Daoy (cell line): ENCODE results near the gene SH3PXD2B. TPM values are rescaled to one million over a fixed set of nuclear protein-coding genes. Genes with fewer than 3 reads are reported as not detected.
"Not testable (repeated sequence)": the region's sequence is repeated elsewhere in the genome, so short reads cannot be mapped to it uniquely, and the experiment has no call there.

Experiments
- DNase-seq: peaks from one replicate; pipeline ENCODE4 v3.0.0-alpha.2; 2015; ENCODE audit warnings: low read depth
- total RNA-seq: library from RNA; depleted of rRNA; stranded (reverse); fragments of >200 nt; shearing (Covaris generic); gene quantifications from 2 replicates; pipeline ENCODE4 v1.2.3, GENCODE V29; 2014

SH3PXD2B gene
- total RNA-seq, 1 experiment from 2014 or later = 10.9 TPM

DNA sequence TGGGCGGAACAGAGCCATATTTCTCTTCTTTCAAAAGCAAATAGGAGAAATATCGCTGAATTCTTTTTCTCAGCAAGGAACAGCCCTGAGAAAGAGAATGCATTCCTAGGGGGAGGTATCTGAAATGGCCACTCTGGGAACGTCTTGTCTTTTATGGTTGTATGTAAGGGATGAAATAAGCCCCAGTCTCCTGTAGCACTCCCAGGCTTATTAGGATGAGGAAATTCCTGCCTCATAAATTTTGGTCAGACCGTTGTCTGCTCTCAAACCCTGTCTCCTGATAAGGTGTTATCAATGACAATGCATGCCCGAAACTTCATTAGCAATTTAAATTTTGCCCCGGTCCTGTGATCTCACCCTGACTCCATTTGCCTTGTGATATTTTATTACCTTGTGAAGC lies 52.3 kb downstream of the SH3PXD2B start:
- not testable (repeated sequence) for DNase-seq

- no peak for DNase-seq
These were observed 54.5 kb downstream of the SH3PXD2B start for GRCh38 chr5:172399826-172400225.

DNA sequence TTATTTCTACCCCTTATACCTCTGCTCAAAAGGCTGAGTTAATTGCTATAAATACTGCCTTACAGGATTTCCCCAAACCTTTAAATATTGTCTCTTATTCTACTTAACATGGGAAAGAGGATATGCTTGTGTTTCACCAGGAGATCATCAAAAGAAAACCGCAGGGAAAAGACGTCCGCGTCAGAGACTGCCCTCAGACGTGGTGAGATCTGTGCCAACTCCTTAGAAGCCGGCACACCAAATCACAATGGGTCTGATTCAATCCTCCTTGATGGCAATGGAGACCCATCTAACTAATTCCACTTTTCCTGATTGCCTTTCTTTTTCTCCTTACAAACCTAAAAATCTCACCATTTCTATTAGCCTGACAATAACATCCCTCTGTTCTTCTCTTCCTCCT lies 55.0 kb downstream of the SH3PXD2B start:
- DNase-seq = no peak

DNA sequence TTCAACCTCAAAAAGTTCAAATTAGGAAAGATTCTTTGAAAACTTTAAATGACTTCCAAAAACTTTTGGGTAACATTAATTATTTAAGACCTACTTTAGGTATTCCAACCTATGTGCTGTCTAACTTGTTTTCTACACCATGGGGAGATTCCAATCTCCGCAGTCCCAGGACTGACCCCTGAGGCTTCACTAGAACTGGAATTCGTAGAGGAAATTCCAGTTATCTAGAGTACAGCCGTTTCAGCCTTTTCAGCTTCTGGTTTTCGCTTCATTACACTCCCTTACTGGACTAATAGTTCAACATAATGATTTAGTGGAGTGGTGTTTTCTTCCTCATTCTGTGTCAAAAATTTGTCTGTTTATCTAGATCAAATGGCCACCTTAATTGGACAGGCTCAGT lies 55.7 kb downstream of the SH3PXD2B start:
- DNase-seq = not testable (repeated sequence)

DNA sequence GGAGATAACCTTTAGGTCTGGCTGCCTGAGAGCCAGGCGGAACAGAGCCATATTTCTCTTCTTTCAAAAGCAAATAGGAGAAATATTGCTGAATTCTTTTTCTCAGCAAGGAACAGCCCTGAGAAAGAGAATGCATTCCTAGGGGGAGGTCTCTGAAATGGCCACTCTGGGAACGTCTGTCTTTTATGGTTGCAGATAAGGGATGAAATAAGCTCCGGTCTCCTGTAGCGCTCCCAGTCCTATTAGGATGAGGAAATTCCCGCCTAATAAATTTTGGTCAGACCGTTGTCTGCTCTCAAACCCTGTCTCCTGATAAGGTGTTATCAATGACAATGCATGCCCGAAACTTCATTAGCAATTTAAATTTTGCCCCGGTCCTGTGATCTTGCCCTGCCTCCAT lies 57.3 kb downstream of the SH3PXD2B start:
- not testable (repeated sequence) for DNase-seq

GRCh38 chr5:172396220-172396619 lies 58.1 kb downstream of the SH3PXD2B start:
- no peak for DNase-seq

- DNase-seq = no peak
These were observed 58.8 kb downstream of the SH3PXD2B start for GRCh38 chr5:172395483-172395882.

- DNase-seq = no peak
These were observed 64.7 kb downstream of the SH3PXD2B start for GRCh38 chr5:172389578-172390112.

DNA sequence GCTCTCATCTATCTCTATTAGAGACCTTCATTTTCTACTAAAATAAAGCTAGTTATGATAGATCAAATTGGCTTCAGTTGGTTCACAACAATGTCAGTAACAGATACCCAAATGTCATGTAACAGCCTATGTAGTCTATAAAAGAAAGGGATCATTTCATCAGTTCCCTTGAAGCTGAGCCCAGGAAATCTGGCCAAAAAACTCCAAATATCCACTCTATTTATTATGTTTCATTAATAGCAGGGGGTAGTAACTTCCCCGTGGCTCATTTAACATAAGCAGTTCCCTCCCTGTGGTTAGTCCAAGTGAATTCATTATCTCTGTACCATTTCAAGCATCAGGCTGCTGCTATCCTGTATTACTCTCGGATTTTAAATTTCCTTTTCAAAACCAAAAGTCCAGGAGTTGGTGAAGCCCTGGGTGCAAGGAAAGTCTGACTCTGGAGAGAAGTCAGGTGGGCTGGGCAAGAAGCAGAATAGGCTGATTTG lies 66.0 kb downstream of the SH3PXD2B start:
- DNase-seq = no peak

DNA sequence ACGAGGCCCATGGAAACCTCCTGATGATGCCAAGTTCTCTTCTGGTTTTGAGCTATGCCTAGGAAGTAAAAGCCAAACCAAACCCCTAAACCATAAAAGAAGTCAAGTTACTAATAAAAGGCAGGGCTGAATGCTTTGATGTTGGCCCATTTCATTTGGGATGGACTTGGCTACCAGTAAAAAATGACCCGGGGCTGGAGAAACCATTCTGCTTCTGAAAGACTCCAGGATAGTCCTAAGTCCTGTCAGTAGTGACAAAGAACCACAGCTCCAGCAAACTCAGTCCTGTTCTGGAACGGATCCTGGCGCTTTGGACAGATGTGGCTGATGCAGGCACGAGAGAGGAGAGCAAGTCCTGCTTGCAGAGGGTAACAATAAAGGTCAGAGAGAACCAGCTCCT lies 68.6 kb downstream of the SH3PXD2B start:
- no peak for DNase-seq

DNA sequence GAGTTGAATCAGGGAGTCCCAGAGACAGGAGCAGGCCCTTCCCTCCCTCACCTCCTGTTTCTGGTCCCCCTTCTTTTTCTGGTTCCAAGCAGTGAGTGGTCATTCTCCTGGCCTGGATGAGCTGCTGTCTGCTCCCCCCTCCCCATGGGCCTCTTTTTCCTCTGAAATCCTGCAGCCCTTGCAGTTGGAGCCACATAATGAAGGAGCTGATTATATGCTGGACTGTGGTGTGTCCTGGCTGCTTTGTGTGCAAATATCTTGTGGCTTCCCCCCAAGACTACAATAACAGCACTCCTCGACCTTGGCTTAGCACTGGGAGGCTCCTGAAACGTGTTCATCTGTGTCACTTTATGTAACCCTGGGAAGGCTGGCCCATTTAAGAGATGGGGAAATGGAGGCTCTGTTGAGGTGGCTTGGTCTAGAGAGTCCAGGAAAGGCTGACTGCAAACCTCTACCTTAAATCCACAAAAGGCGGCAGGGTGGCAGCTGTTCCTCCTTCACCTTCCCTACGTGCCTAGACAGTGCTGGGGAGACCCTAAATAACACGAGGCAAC lies 69.2 kb downstream of the SH3PXD2B start:
- DNase-seq = no peak

DNA sequence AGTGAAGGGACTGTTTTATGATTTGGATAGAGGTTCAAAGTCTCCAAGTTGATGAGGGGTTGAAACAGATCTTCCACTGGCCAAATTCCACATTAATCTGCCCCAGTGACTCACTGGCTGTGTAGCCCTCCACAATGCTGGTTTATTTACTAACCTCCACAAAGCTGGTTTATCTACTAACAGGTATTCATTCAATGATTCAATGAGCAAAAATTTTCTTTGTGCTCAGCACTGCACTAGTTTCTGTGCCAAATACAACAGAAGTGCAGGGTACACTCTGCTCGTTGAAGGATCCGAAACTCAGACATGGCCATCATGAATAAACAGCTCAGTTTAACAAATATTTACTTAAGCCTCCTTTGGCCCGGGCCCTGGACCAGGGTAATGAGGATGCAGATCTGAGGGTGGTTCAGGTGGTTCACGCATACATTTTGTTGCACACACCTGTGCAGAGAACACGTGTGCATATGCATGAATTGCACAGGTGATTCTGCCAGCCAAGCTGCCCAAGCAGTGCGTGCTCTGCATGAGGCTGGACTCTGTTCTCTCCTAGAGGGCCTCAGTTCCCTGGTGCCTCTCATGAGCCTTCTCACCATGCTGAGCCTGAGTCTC lies 71.0 kb downstream of the SH3PXD2B start:
- DNase-seq = peak; percentile 55

DNA sequence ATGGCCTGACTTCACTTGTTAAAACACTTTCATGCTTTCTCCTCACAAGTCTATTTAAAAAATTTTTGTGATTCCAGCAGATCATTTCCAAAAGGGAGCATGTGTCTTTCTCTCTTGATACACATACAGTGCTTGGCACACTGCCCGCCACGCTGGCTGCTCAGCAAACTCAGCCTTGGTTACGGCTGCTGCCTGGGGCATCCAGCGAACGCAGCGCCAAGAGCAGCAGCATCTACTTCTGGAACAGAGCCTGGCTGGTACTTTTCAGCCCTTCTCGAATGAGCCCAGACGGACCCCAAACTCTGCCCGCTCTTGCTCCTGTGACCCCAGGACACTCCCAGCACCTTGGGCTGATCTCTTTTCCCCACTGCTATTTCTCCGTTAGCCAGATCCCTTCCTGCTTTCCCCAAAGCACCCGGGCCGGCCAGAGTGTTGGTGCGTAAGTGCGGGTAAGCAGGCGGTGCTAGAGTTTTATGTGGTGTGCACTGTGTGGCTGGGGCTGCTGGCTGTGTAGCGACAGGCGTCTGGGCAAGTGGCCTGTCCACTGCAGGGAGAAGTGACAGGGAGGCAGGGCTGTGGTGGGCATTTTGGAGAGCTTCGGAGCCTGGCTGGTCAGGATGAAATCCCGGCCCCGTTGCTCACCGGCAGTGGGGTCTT lies 73.2 kb downstream of the SH3PXD2B start:
- DNase-seq = no peak

DNA sequence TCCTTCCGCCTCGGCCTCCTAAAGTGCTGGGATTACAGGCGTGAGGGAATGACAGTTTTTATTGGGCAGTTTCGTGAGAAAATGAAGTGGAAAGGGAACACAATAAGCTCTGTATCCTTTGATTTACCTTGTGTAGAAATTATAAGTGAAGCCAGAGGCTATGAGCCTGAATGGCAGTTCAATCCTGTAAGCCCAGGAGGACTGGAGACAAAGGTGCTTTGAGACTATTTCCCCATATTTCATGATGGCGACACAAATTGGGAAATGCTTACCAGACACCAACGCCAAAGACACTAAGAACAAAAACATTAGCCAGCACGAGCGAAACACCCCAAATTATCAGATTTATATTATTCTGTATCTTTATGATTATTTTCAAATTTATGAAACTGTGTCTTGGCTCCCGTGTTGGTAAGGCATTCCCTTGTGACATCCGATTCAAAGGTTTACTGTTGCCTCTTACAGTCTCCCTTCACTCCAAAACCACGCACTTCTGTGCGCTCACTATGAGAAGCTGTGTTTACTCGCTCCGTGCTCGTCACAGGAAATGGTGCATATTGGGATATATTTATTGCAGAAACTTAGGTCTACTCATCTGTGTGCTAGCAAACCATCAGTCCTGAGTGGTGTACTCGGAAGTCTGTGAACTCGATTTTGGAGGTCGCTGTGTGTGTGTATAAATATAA lies 73.9 kb downstream of the SH3PXD2B start:
- no peak for DNase-seq

DNA sequence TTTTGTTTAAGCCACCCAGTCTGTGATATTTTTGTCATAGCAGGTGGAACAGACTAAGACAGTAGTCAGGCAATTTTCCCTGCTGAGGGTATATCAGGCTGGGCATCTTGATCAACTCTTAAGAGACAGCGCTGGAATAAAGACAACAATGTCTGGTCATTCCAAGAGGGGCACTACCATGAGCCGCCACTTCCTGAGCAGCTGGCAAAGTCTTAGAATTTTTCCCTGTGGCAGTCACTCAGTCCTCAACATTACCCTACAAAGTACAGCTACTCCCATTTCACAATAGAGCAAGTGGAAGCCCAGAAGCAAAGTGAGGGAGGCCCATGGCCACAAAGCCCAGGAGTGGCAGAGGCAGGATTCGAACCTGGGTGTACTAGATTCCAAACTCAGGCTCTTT lies 74.8 kb downstream of the SH3PXD2B start:
- no peak for DNase-seq

- DNase-seq = no peak
These were observed 76.5 kb downstream of the SH3PXD2B start for GRCh38 chr5:172377856-172378255.

GRCh38 chr5:172377438-172377837 lies 76.9 kb downstream of the SH3PXD2B start:
- DNase-seq = no peak

DNA sequence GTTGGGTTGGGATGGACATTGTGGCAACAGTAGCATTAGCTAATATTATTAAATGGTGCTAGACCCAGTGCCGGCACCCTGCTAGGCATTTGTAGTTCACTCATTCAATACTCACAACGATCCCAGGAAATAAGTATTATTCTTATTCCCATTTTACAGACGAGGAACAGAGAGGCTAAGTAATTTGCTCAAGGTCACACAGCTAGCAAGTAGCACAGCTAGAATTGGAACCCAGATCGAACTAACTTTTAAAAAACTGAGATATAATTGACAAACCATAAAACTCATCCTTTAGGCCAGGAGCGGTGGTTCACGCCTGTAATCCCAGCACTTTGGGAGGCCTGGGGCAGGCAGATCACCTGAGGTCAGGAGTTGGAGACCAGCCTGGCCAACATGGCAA lies 79.5 kb downstream of the SH3PXD2B start:
- DNase-seq = no peak

DNA sequence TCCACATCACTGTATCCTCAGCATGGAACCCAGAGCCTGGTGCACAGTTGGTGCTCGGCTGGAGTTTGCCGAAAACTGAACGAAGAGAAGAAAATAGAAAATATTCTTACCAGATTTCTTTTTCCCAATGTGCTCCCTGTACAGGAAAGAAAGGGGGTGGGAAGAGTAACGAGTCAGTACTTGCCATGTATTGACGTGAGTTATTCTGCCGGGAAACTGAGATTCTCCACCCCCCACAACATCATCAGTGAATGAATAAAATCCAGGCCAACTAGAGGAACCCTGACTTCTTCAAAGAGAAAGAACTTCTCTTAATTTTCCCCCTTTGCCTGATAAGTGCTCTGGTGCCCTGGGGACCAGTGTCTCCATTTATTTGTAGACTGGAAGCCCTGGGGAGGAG lies 80.6 kb downstream of the SH3PXD2B start:
- DNase-seq = no peak

- no peak for DNase-seq
These were observed 82.6 kb downstream of the SH3PXD2B start for GRCh38 chr5:172371684-172372083.

GRCh38 chr5:172370648-172371545 lies 83.4 kb downstream of the SH3PXD2B start:
- DNase-seq = peak; percentile 33
